Heart right ventricle (tissue), 16 donors: ENCODE results near the gene ZHX3. TPM values are rescaled to one million over a fixed set of nuclear protein-coding genes. Genes with fewer than 3 reads are reported as not detected.

ENCODE experiments used
- ATAC-seq, 8 donors: fragments of 200-7000 bp; cut with Tn5 transposase; one replicate each; pipeline ENCODE4 v1.9.1; 2020; ENCODE audit warnings: mild to moderate bottlenecking in 8 of 8, moderate library complexity in 8 of 8, moderate number of reproducible peaks in 1 of 8
- DNase-seq, 2 donors: peaks; one replicate each; pipeline ENCODE4 v3.0.0-alpha.2; 2020
- H3K27ac ChIP-seq, 10 donors: fragments of 200-600 bp; sonication (generic) in 2 of 10; one replicate each; pipeline versions ENCODE4 v1.5.0 to v1.8.0; 2020 to 2022; ENCODE audit warnings: mild to moderate bottlenecking in 3 of 10
- H3K27me3 ChIP-seq, 7 donors: fragments of 200-600 bp; one replicate each; pipeline ENCODE4 v1.8.0; 2021 to 2022; ENCODE audit warnings: mild to moderate bottlenecking in 2 of 7
- H3K36me3 ChIP-seq, 9 donors: fragments of 200-600 bp; sonication (generic) in 1 of 9; one replicate each; pipeline versions ENCODE4 v1.5.0 to v1.8.0; 2020 to 2022; ENCODE audit warnings: mild to moderate bottlenecking in 2 of 9
- H3K4me1 ChIP-seq, 9 donors: fragments of 200-600 bp; sonication (generic) in 1 of 9; one replicate each; pipeline versions ENCODE4 v1.5.0 to v1.8.0; 2020 to 2022; ENCODE audit warnings: mild to moderate bottlenecking in 4 of 9
- H3K4me3 ChIP-seq, 10 donors: fragments of 200-600 bp; sonication (generic) in 2 of 10; one replicate each; pipeline versions ENCODE4 v1.5.0 to v1.8.0; 2020 to 2022; ENCODE audit warnings: mild to moderate bottlenecking in 7 of 10, moderate library complexity in 2 of 10
- H3K9me3 ChIP-seq, 11 donors: fragments of 200-600 bp in 10 of 11; sonication (generic) in 2 of 11; one replicate each; pipeline versions ENCODE4 v1.5.0 to v1.8.0; 2013 to 2022; ENCODE audit warnings: mild to moderate bottlenecking in 2 of 11, control low read depth in 1 of 11, moderate library complexity in 1 of 11
- CTCF ChIP-seq, 9 donors: fragments of 200-600 bp; sonication (generic) in 2 of 9; IDR thresholded peaks; one replicate each; pipeline versions ENCODE4 v1.5.0 to v1.8.0; 2021 to 2022; ENCODE audit warnings: antibody characterized with exemption in 9 of 9, mild to moderate bottlenecking in 5 of 9, moderate library complexity in 1 of 9
- WGBS, 2 donors: extraction: QIAGEN DNeasy Blood & Tissue Kit; methylation state at CpG; one replicate each; pipeline ENCODE4 v1.1.7; 2013; ENCODE audit warnings: inconsistent platforms in 1 of 2; 5-methylcytosine and 5-hydroxymethylcytosine counted together
- intact Hi-C, 10 donors: fragments of 100-400 bp; cut with DNase I; formaldehyde crosslinking; loops; one replicate each; pipeline versions ENCODE4 v1.11.1 to v1.14.2; 2022
- polyA plus RNA-seq, 2 donors: library from polyadenylated mRNA; stranded (reverse); fragments of 200-250 nt; gene quantifications; one replicate each; pipeline ENCODE4 v1.2.3, GENCODE V29; 2013
- total RNA-seq, 10 donors: library from RNA; stranded (reverse); fragmentation: NEBNext Ultra II Directional in 3 of 10; extraction: Animal tissue kit (Norgen Biotek cat#: 25700) in 3 of 10; gene quantifications; one replicate each; pipeline versions ENCODE4 v1.2.1 to v1.2.4, GENCODE V29; 2021 to 2023
- donor health status: Arrhythmogenic right ventricular cardiomyopathy.
- donor health status: ischemic (EF 13 %, LVEDD 7.1; RV severe dilation, severe dysfunction).
- donor health status: healthy with polysubstance abuse.
- donor health status: DM: no; HTN: yes; CAD: no.
- donor health status: DM: no; HTN: no; CAD: no.
- donor health status: ischemic (EF 25% LVEDD 6.9; RV normal size, moderate dysfunction).
- donor health status: ischemic (EF 25% LVEDD 5.7; RV mildly dilated, moderate dysfunction).
- donor health status: healthy.
- donor health status: DM: yes; HTN: yes; CAD: no.
- donor health status: Ischemic cardiomyopathy.
- donor health status: ischemic (EF 35%, LVEDD 5.7; RV mildly dilated, moderate dysfunction).
- donor health status: nonischemic (EF 11% LVEDD 7.7; RV severe dilation, severe dysfunction).
- donor health status: DM: yes; HTN: yes; CAD: no.
- donor health status: PGD.
- donor health status: ischemic (EF 29% LVEDD 5.4; RV normal size, mild dysfunction).
- donor health status: nonischemic (EF 23%, LVEDD 6.1; RV moderate dilation, normal function).

ZHX3 gene
- total and polyA plus RNA-seq, 12 donors: 6.5 to 51.8 (median 30.4) TPM

DNA sequence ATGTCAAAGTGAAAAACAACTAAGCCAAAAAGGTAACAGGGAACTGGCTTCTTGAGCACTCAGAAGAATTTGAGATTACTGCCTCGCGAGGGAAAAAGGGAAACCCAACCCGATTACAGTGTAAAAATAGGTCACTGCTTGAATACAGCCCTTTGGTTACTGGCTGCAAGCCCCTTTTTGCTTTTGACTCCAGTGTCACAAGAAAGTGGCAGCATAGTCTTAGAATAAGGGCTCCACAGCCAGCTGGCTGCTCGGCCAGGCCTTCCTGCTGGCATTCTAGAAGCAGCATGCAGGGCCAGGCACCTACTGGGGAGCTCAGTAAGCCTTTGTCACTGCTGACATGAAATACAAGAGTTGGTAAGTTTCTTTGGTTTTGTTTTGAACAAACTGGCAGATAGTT is 83.0 kb downstream of the ZHX3 start:
- peaks cover 0 to 2% (median 0%) of the 10 kb centered on the region in 9 donors for H3K36me3 ChIP-seq
- H3K27me3 ChIP-seq: no peaks in the 10 kb centered on the region
- no peaks in the 10 kb centered on the region for H3K9me3 ChIP-seq
- peak overlapping the region; percentile 60 to 88 (median 82) for H3K27ac ChIP-seq
- ATAC-seq (peak; percentile 19 to 72 (median 38)), DNase-seq (peak; percentile 34 to 39)
- TF ChIP-seq CTCF (IDR thresholded peaks at IDR 0.05): no peak
- 1 to 6% methylated on average over 4 of the region's 4 CpGs for WGBS, 2 donors
- peaks cover 20 to 61% (median 56%) of the 10 kb centered on the region in 9 donors for H3K4me1 ChIP-seq
- no peak overlapping the region for H3K4me3 ChIP-seq
- intact Hi-C loops: loop anchor here in 9 of 10 donors (5.0 to 10.0 kb wide), 8 partner anchors 60 to 178 kb away; partner anchors contain the start of genes PLCG1 (in 1 of the 9) and ZHX3 (in 1 of the 9)

DNA sequence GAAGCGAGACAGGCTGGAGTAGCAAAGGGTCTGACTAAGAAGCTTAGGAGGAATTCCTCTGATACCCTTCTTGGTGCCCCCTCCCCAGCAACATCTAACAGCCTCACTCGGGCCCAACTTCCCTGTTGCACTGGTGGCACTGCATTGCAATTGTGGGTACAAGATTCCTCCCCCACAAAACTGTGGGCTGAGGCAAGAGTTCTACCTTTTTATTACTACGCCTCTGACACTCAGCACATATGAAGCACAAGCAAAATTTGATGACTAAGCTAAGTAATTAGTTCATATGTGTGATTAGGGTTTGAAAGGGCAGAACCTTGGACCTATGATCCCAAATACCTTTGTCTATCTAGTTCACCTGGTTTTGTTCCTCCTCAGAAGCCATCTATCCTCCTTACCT is 83.5 kb downstream of the ZHX3 start:
- H3K4me1 ChIP-seq: peaks cover 24 to 66% (median 61%) of the 10 kb centered on the region in 9 donors
- 90 to 94% methylated on average over 3 of the region's 3 CpGs for WGBS, 2 donors

DNA sequence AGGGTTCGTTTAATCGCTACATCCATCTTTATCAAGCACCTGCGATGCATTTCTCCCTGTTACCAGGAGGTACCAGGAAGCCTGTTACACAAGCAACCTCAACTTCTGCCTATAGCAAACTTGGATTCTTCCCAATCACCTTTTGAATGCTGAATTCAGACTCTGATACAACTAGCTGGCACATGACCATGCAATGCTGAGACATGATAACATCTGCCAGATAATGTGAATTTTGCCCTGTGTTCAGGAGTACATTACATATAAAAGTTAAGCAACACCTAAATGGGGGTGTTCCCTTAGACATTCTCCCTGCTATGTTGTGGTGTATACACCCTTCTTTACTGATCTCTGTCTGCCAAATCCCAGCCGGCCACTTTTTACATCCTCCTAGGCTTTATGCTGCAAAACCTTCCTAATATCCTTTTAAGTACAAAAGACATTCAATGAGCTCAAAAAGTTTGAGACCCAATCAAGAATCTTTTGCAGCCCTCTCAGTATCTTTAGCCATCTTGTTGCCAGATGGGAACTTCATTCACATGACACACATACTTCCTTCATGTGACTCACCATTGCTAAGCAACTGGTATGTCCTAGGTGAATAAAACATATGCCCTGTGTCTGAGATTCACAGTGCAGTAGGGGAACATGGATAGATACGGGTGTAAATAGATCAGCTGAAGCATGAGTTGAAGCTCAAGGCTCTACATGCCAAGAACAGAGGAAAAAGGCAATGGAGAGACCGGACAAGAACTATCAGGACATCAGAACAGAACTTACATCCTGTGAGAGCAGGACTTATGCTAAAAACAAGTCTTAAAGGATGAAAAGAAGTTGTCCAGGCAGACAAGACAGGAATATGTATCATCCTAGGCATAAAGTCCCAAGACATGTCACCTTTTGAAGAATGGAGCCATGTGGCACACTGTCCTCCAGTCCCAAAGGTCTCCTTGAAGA is 84.3 kb downstream of the ZHX3 start:
- peak overlapping the region; percentile 63 to 88 (median 82) for H3K27ac ChIP-seq
- 74 to 76% methylated on average over 6 of the region's 6 CpGs for WGBS, 2 donors
- H3K4me1 ChIP-seq: peaks cover 24 to 74% (median 69%) of the 10 kb centered on the region in 9 donors
- H3K36me3 ChIP-seq: no peaks in the 10 kb centered on the region
- intact Hi-C loops: loop anchor here (1.0 to 10.0 kb wide), 14 partner anchors 16 to 179 kb away; partner anchors contain the start of genes PLCG1 (in 2 of the 10), LPIN3 (in 1 of the 10) and ZHX3 (in 1 of the 10)
- DNase-seq: no peak
- ATAC-seq: peak; percentile 32 to 70 (median 55)
- no peaks in the 10 kb centered on the region for H3K27me3 ChIP-seq
- TF ChIP-seq CTCF (IDR thresholded peaks at IDR 0.05): no peak
- H3K9me3 ChIP-seq: no peaks in the 10 kb centered on the region
- peak overlapping the region in 2 of 10 donors; percentile 26 to 34 for H3K4me3 ChIP-seq

More for the DNA sequence above, 83.5 kb downstream of the ZHX3 start:
- H3K27ac ChIP-seq: peak overlapping the region; percentile 60 to 88 (median 82)
- DNase-seq: no peak
- no peak overlapping the region for H3K4me3 ChIP-seq
- H3K27me3 ChIP-seq: no peaks in the 10 kb centered on the region
- intact Hi-C loops: loop anchor here in 9 of 10 donors (5.0 to 10.0 kb wide), 8 partner anchors 59 to 178 kb away; partner anchors contain the start of genes PLCG1 (in 1 of the 9) and ZHX3 (in 1 of the 9)
- H3K9me3 ChIP-seq: no peaks in the 10 kb centered on the region
- no peak for TF ChIP-seq CTCF (IDR thresholded peaks at IDR 0.05)
- ATAC-seq: no peak
- H3K36me3 ChIP-seq: no peaks in the 10 kb centered on the region

- 98% methylated on average over 1 of the region's 1 CpG for WGBS, 2 donors
- no peaks in the 10 kb centered on the region for H3K27me3 ChIP-seq
- H3K36me3 ChIP-seq: no peaks in the 10 kb centered on the region
- ATAC-seq (no peak), DNase-seq (no peak)
- intact Hi-C loops: loop anchor here in 9 of 10 donors (2.0 to 10.0 kb wide), 9 partner anchors 56 to 181 kb away; partner anchors contain the start of genes PLCG1 (in 1 of the 9) and ZHX3 (in 1 of the 9)
- TF ChIP-seq CTCF (IDR thresholded peaks at IDR 0.05): no peak
- no peaks in the 10 kb centered on the region for H3K9me3 ChIP-seq
- H3K4me1 ChIP-seq: peaks cover 24 to 79% (median 70%) of the 10 kb centered on the region in 9 donors
- no peak overlapping the region for H3K4me3 ChIP-seq
- H3K27ac ChIP-seq: peak overlapping the region in 3 of 10 donors; percentile 75 to 82 (median 81)
Observed at GRCh38 chr20:41231136-41231535, 86.4 kb downstream of the ZHX3 start.
